ENCODE measurements around the gene STRN. TPM values are rescaled to one million over a fixed set of nuclear protein-coding genes. Genes with fewer than 3 reads are reported as not detected.
A peak's percentile ranks its signal among the peaks of the same experiment; 100 is the strongest.

STRN gene
- total RNA-seq, 2 donors from 2014 or later, result 44.0 to 50.6 TPM

GRCh38 chr2:36963734-36964133 lies 2.6 kb downstream of the STRN start:
- H3K4me1 Mint-ChIP-seq, result peaks cover 62% of the 10 kb centered on the region
- DNase-seq, result no peak
- Histone ChIP-seq H3K9ac (ENCODE audit: extremely low read depth, low read length, poor library complexity, severe bottlenecking) (no peak overlapping the region), H3K36me3 (ENCODE audit: control insufficient read depth, insufficient read depth, low read length) (peaks cover under 1% of the 10 kb centered on the region), H3K4me1 (ENCODE audit: control insufficient read depth, insufficient read depth, low read length) (no peaks in the 10 kb centered on the region), H3K4me3 (ENCODE audit: low read length) (peak overlapping the region; percentile 96), H3K9me3 (ENCODE audit: control insufficient read depth, low read length) (no peaks in the 10 kb centered on the region), H3K27me3 (ENCODE audit: control insufficient read depth, insufficient read depth, low read length, poor library complexity, severe bottlenecking) (no peaks in the 10 kb centered on the region), H3K27ac (ENCODE audit: low read depth, low read length) (no peak overlapping the region)
- H3K27me3 Mint-ChIP-seq (ENCODE audit: insufficient read depth), result no peaks in the 10 kb centered on the region
- no peaks in the 10 kb centered on the region for H3K9me3 Mint-ChIP-seq
- 90% methylated on average over 4 of the region's 4 CpGs; no CpG with 5 or more reads in 1 of the 2 experiments for WGBS, 2 experiments (ENCODE audit: insufficient coverage in 1 of 2, insufficient read length in 1 of 2)
- H3K4me3 Mint-ChIP-seq, result peak overlapping the region; percentile 94
- peak overlapping the region; percentile 52 for H3K27ac Mint-ChIP-seq
- TF ChIP-seq CTCF (conservative IDR thresholded peaks at IDR 0.05), result no peak
- no peaks in the 10 kb centered on the region for H3K36me3 Mint-ChIP-seq (ENCODE audit: low read depth)

DNA sequence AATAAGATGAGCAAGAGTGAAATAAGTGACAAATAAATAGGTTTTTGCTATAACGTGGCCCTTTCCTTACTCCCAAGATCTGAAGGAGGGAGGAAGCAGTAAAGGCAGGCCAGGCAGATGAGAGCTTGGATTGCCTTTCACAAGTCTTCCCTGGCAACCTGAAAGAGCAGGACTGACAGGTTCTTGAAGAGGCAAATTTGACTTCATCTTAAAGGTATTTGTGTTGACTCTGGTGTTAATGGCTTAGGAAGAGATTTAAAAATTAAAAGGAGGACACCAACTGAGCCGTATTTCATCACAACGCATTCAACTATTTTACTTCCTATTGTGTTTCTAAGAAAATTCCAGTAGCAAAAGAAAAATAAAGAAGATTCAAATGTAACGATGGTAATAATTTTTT lies 3.2 kb downstream of the STRN start:
- Histone ChIP-seq H3K27me3 (ENCODE audit: control insufficient read depth, insufficient read depth, low read length, poor library complexity, severe bottlenecking) (no peaks in the 10 kb centered on the region), H3K36me3 (ENCODE audit: control insufficient read depth, insufficient read depth, low read length) (peaks cover 4% of the 10 kb centered on the region), H3K9ac (ENCODE audit: extremely low read depth, low read length, poor library complexity, severe bottlenecking) (no peak overlapping the region), H3K9me3 (ENCODE audit: control insufficient read depth, low read length) (no peaks in the 10 kb centered on the region), H3K4me1 (ENCODE audit: control insufficient read depth, insufficient read depth, low read length) (no peaks in the 10 kb centered on the region), H3K27ac (ENCODE audit: low read depth, low read length) (no peak overlapping the region), H3K4me3 (ENCODE audit: low read length) (peak overlapping the region; percentile 96)
- no peaks in the 10 kb centered on the region for H3K27me3 Mint-ChIP-seq (ENCODE audit: insufficient read depth)
- WGBS, 2 experiments (ENCODE audit: insufficient coverage in 1 of 2, insufficient read length in 1 of 2), result 22 to 63% methylated on average over 1 of the region's 4 CpGs
- H3K9me3 Mint-ChIP-seq, result no peaks in the 10 kb centered on the region
- H3K27ac Mint-ChIP-seq, result peak overlapping the region; percentile 88
- DNase-seq, result peak; percentile 72
- peaks cover 61% of the 10 kb centered on the region for H3K4me1 Mint-ChIP-seq
- H3K36me3 Mint-ChIP-seq (ENCODE audit: low read depth), result peaks cover 6% of the 10 kb centered on the region
- no peak for TF ChIP-seq CTCF (conservative IDR thresholded peaks at IDR 0.05)
- H3K4me3 Mint-ChIP-seq, result peak overlapping the region; percentile 94

- Mint-ChIP-seq H3K4me1 (peaks cover 63% of the 10 kb centered on the region), H3K27ac (peak overlapping the region; percentile 36)
Measured at GRCh38 chr2:36960773-36961172, 5.6 kb downstream of the STRN start.

More at GRCh38 chr2:36960773-36961172, 5.6 kb downstream of the STRN start:
- no peak for DNase-seq
- Mint-ChIP-seq H3K36me3 (ENCODE audit: low read depth) (peaks cover 8% of the 10 kb centered on the region), H3K4me3 (no peak overlapping the region), H3K9me3 (no peaks in the 10 kb centered on the region), H3K27me3 (ENCODE audit: insufficient read depth) (no peaks in the 10 kb centered on the region)
- Histone ChIP-seq H3K36me3 (ENCODE audit: control insufficient read depth, insufficient read depth, low read length) (peaks cover 4% of the 10 kb centered on the region), H3K4me1 (ENCODE audit: control insufficient read depth, insufficient read depth, low read length) (peaks cover 5% of the 10 kb centered on the region), H3K27me3 (ENCODE audit: control insufficient read depth, insufficient read depth, low read length, poor library complexity, severe bottlenecking) (no peaks in the 10 kb centered on the region), H3K9ac (ENCODE audit: extremely low read depth, low read length, poor library complexity, severe bottlenecking) (no peak overlapping the region), H3K4me3 (ENCODE audit: low read length) (no peak overlapping the region), H3K27ac (ENCODE audit: low read depth, low read length) (no peak overlapping the region), H3K9me3 (ENCODE audit: control insufficient read depth, low read length) (no peaks in the 10 kb centered on the region)
- no peak for TF ChIP-seq CTCF (conservative IDR thresholded peaks at IDR 0.05)
- 87 to 94% methylated on average over 3 to 5 of the region's 5 CpGs for WGBS, 2 experiments (ENCODE audit: insufficient coverage in 1 of 2, insufficient read length in 1 of 2)
